Small intestine (tissue), 7 donors: ENCODE results near the gene SPDYC. TPM values are rescaled to one million over a fixed set of nuclear protein-coding genes. Genes with fewer than 3 reads are reported as not detected.

Experiments
- DNase-seq, 2 donors: peaks; one replicate each; pipeline versions ENCODE4 v3.0.0 to v3.0.0-alpha.2; 2013
- FAIRE-seq: peaks from 2 replicates; lab custom pipeline; 2012; peaks lifted over from hg19 to GRCh38; lab: Jason Lieb, UNC
- H3K27ac ChIP-seq, 3 donors: one replicate each; pipeline ENCODE4 v1.5.1; 2013; ENCODE audit warnings: low read length in 2 of 3, mild to moderate bottlenecking in 2 of 3, control low read depth in 1 of 3, inconsistent platforms in 1 of 3, low read depth in 1 of 3, moderate library complexity in 1 of 3
- H3K27me3 ChIP-seq, 3 donors: one replicate each; pipeline ENCODE4 v1.6.1; 2013; ENCODE audit warnings: low read length in 3 of 3, inconsistent platforms in 1 of 3; ENCODE audit not compliant: control insufficient read depth in 3 of 3, insufficient read depth in 3 of 3
- H3K36me3 ChIP-seq, 3 donors: one replicate each; pipeline ENCODE4 v1.6.1; 2013; ENCODE audit warnings: low read length in 3 of 3, inconsistent platforms in 1 of 3, low read depth in 1 of 3, mild to moderate bottlenecking in 1 of 3, moderate library complexity in 1 of 3; ENCODE audit not compliant: control insufficient read depth in 3 of 3, insufficient read depth in 2 of 3
- H3K4me1 ChIP-seq, 3 donors: one replicate each; pipeline ENCODE4 v1.6.1; 2013; ENCODE audit warnings: low read length in 2 of 3, inconsistent platforms in 1 of 3, low read depth in 1 of 3, mild to moderate bottlenecking in 1 of 3, moderate library complexity in 1 of 3; ENCODE audit not compliant: control insufficient read depth in 3 of 3, insufficient read depth in 2 of 3
- H3K4me3 ChIP-seq, 3 donors: one replicate each; pipeline ENCODE4 v1.5.1; 2013; ENCODE audit warnings: low read length in 3 of 3, control low read depth in 1 of 3, inconsistent platforms in 1 of 3, low read depth in 1 of 3, mild to moderate bottlenecking in 1 of 3, moderate library complexity in 1 of 3
- H3K9me3 ChIP-seq, 2 donors: one replicate each; pipeline ENCODE4 v1.6.1; 2013; ENCODE audit warnings: low read depth in 1 of 2, low read length in 1 of 2; ENCODE audit not compliant: control insufficient read depth in 2 of 2, insufficient read depth in 1 of 2
- WGBS, 3 donors: extraction: QIAGEN DNeasy Blood & Tissue Kit; methylation state at CpG; one replicate each; pipeline ENCODE4 v1.1.7; 2013; 5-methylcytosine and 5-hydroxymethylcytosine counted together
- polyA plus RNA-seq, 4 donors: library from polyadenylated mRNA; stranded (reverse) in 3 of 4; unstranded in 1 of 4; fragments of 200-250 nt in 3 of 4; fragments of 120-200 nt in 1 of 4; gene quantifications; one replicate each; pipeline versions ENCODE4 v1.2.1 to v1.2.3, GENCODE V29; 2013
- donor health status: healthy with polysubstance abuse.
- donor health status: control.
- donor health status: control.
- donor health status: Bipolar disorder and iron deficiency.
- donor health status: healthy.

SPDYC gene
- polyA plus RNA-seq, 4 donors: 0.13 TPM; not detected in 3

- 94 to 98% (median 95%) methylated on average over 15 of the region's 15 CpGs for WGBS, 3 donors
- no peak for DNase-seq
- Histone ChIP-seq H3K27me3 (no peaks in the 10 kb centered on the region), H3K4me3 (no peak overlapping the region), H3K27ac (no peak overlapping the region), H3K4me1 (peaks cover 0 to 5% (median 0%) of the 10 kb centered on the region in 3 donors), H3K9me3 (no peaks in the 10 kb centered on the region), H3K36me3 (peaks cover 10 to 85% (median 16%) of the 10 kb centered on the region in 3 donors)
- FAIRE-seq: no peak
Observed at GRCh38 chr11:65204143-65204542, 34.1 kb downstream of the SPDYC start.

GRCh38 chr11:65204646-65205601, 34.9 kb downstream of the SPDYC start:
- peaks cover 0 to 12% (median 5%) of the 10 kb centered on the region in 3 donors for H3K4me1 ChIP-seq
- H3K27ac ChIP-seq: no peak overlapping the region
- H3K27me3 ChIP-seq: no peaks in the 10 kb centered on the region
- no peaks in the 10 kb centered on the region for H3K9me3 ChIP-seq
- H3K4me3 ChIP-seq: no peak overlapping the region
- WGBS, 3 donors: 63 to 74% (median 71%) methylated on average over 37 to 38 of the region's 38 CpGs
- peaks cover 12 to 91% (median 18%) of the 10 kb centered on the region in 3 donors for H3K36me3 ChIP-seq
- FAIRE-seq: no peak
- peak; percentile 28 to 63 for DNase-seq

GRCh38 chr11:65205602-65205967, 35.6 kb downstream of the SPDYC start:
- no peak overlapping the region for H3K4me3 ChIP-seq
- peaks cover 18 to 91% (median 21%) of the 10 kb centered on the region in 3 donors for H3K36me3 ChIP-seq
- H3K27ac ChIP-seq: no peak overlapping the region
- DNase-seq (no peak), FAIRE-seq (no peak)
- WGBS, 3 donors: 61 to 74% (median 72%) methylated on average over 3 of the region's 3 CpGs
- H3K27me3 ChIP-seq: no peaks in the 10 kb centered on the region
- H3K9me3 ChIP-seq: no peaks in the 10 kb centered on the region
- peaks cover 2 to 19% (median 5%) of the 10 kb centered on the region in 3 donors for H3K4me1 ChIP-seq

- WGBS, 3 donors: 90 to 95% (median 93%) methylated on average over 17 of the region's 17 CpGs
- DNase-seq (no peak), FAIRE-seq (no peak)
- peaks cover 2 to 28% (median 5%) of the 10 kb centered on the region in 3 donors for H3K4me1 ChIP-seq
- no peak overlapping the region for H3K4me3 ChIP-seq
- H3K9me3 ChIP-seq: no peaks in the 10 kb centered on the region
- peaks cover 19 to 94% (median 25%) of the 10 kb centered on the region in 3 donors for H3K36me3 ChIP-seq
- H3K27me3 ChIP-seq: no peaks in the 10 kb centered on the region
- no peak overlapping the region for H3K27ac ChIP-seq
Observed at GRCh38 chr11:65206441-65206841, 36.4 kb downstream of the SPDYC start.

GRCh38 chr11:65206901-65207300, 36.9 kb downstream of the SPDYC start:
- Histone ChIP-seq H3K27me3 (no peaks in the 10 kb centered on the region), H3K4me3 (no peak overlapping the region), H3K9me3 (no peaks in the 10 kb centered on the region), H3K27ac (no peak overlapping the region), H3K36me3 (peaks cover 22 to 95% (median 27%) of the 10 kb centered on the region in 3 donors), H3K4me1 (peaks cover 2 to 32% (median 5%) of the 10 kb centered on the region in 3 donors)
- DNase-seq (no peak), FAIRE-seq (no peak)
- WGBS, 3 donors: 90 to 91% (median 90%) methylated on average over 4 to 7 of the region's 7 CpGs

- 79 to 85% (median 83%) methylated on average over 14 to 16 of the region's 16 CpGs for WGBS, 3 donors
- peak overlapping the region in 2 of 3 donors; percentile 19 to 88 for H3K27ac ChIP-seq
Observed at GRCh38 chr11:65207918-65208784, 38.1 kb downstream of the SPDYC start.

GRCh38 chr11:65208785-65209710, 39.0 kb downstream of the SPDYC start:
- FAIRE-seq: no peak
- peak; percentile 26 to 81 for DNase-seq
- H3K9me3 ChIP-seq: no peaks in the 10 kb centered on the region
- H3K27me3 ChIP-seq: no peaks in the 10 kb centered on the region
- H3K36me3 ChIP-seq: peaks cover 21 to 92% (median 23%) of the 10 kb centered on the region in 3 donors
- H3K4me3 ChIP-seq: no peak overlapping the region
- H3K27ac ChIP-seq: peak overlapping the region in 2 of 3 donors; percentile 19 to 88
- 32 to 64% (median 45%) methylated on average over 13 of the region's 13 CpGs for WGBS, 3 donors
- H3K4me1 ChIP-seq: peaks cover 2 to 54% (median 5%) of the 10 kb centered on the region in 3 donors

More at GRCh38 chr11:65207918-65208784, 38.1 kb downstream of the SPDYC start:
- Histone ChIP-seq H3K27me3 (no peaks in the 10 kb centered on the region), H3K4me3 (no peak overlapping the region), H3K4me1 (peaks cover 2 to 45% (median 5%) of the 10 kb centered on the region in 3 donors), H3K9me3 (no peaks in the 10 kb centered on the region), H3K36me3 (peaks cover 22 to 94% (median 27%) of the 10 kb centered on the region in 3 donors)
- FAIRE-seq (no peak), DNase-seq (no peak)
